HG03175 (cell line): ENCODE measurements around the gene SAMD3.
"Not testable (repeated sequence)": the region's sequence is repeated elsewhere in the genome, so short reads cannot be mapped to it uniquely, and the experiment has no call there.

Experiments
- ATAC-seq: cut with Tn5 transposase; IDR thresholded peaks from one replicate; pipeline ENCODE4 v1.9.1; 2021; ENCODE audit warnings: mild to moderate bottlenecking, moderate library complexity; ENCODE audit not compliant: unreplicated experiment

SAMD3 gene

GRCh38 chr6:130138116-130138908 lies 84.4 kb downstream of the SAMD3 start:
- ATAC-seq, result peak; percentile 62

- no peak for ATAC-seq
Measured at GRCh38 chr6:130136798-130137197, 86.0 kb downstream of the SAMD3 start.

GRCh38 chr6:130134582-130134981 lies 88.2 kb downstream of the SAMD3 start:
- ATAC-seq, result no peak

GRCh38 chr6:130132286-130132701 lies 90.5 kb downstream of the SAMD3 start:
- ATAC-seq, result peak; percentile 96

GRCh38 chr6:130129762-130130246 lies 92.9 kb downstream of the SAMD3 start:
- ATAC-seq, result no peak

- no peak for ATAC-seq
Measured at GRCh38 chr6:130128326-130128725, 94.4 kb downstream of the SAMD3 start.

- ATAC-seq, result no peak
Measured at GRCh38 chr6:130127195-130127594, 95.6 kb downstream of the SAMD3 start.

- no peak for ATAC-seq
Measured at GRCh38 chr6:130122243-130122642, 100.5 kb downstream of the SAMD3 start.

GRCh38 chr6:130120731-130121130 lies 102.0 kb downstream of the SAMD3 start:
- ATAC-seq, result no peak

GRCh38 chr6:130119211-130119610 lies 103.5 kb downstream of the SAMD3 start:
- no peak for ATAC-seq

GRCh38 chr6:130118236-130118635 lies 104.5 kb downstream of the SAMD3 start:
- ATAC-seq, result peak; percentile 43

- ATAC-seq, result not testable (repeated sequence)
Measured at GRCh38 chr6:130117187-130117701, 105.5 kb downstream of the SAMD3 start.

GRCh38 chr6:130116273-130116672 lies 106.5 kb downstream of the SAMD3 start:
- ATAC-seq, result no peak

- peak; percentile 91 for ATAC-seq
Measured at GRCh38 chr6:130115036-130115435, 107.7 kb downstream of the SAMD3 start.

- no peak for ATAC-seq
Measured at GRCh38 chr6:130113201-130113710, 109.5 kb downstream of the SAMD3 start.

GRCh38 chr6:130111031-130111430 lies 111.7 kb downstream of the SAMD3 start:
- no peak for ATAC-seq

- no peak for ATAC-seq
Measured at GRCh38 chr6:130107710-130108109, 115.0 kb downstream of the SAMD3 start.

GRCh38 chr6:130105996-130106704 lies 116.6 kb downstream of the SAMD3 start:
- peak; percentile 92 for ATAC-seq

GRCh38 chr6:130099119-130099518 lies 123.6 kb downstream of the SAMD3 start:
- ATAC-seq, result no peak

GRCh38 chr6:130098317-130098716 lies 124.4 kb downstream of the SAMD3 start:
- no peak for ATAC-seq
